GM18505 (cell line): Measurements from ENCODE around the gene CAVIN4.
A peak's percentile ranks its signal among the peaks of the same experiment; 100 is the strongest.

Experiments
- ATAC-seq: cut with Tn5 transposase; IDR thresholded peaks from one replicate; pipeline ENCODE4 v1.9.1; 2021; ENCODE audit not compliant: unreplicated experiment
- POLR2A ChIP-seq: IDR thresholded peaks from 4 replicates; pipeline ENCODE4 v1.6.1; 2011; ENCODE audit warnings: borderline replicate concordance; ENCODE audit not compliant: insufficient read depth, insufficient read length; ENCODE audit errors: extremely low read depth

The CAVIN4 gene

GRCh38 chr9:100598641-100599145, 20.8 kb downstream of the CAVIN4 start:
- TF ChIP-seq POLR2A = peak; percentile 45

GRCh38 chr9:100600521-100601079, 22.7 kb downstream of the CAVIN4 start:
- TF ChIP-seq POLR2A = no peak
- ATAC-seq = no peak

More at GRCh38 chr9:100598641-100599145, 20.8 kb downstream of the CAVIN4 start:
- ATAC-seq = peak; percentile 70

- peak; percentile 64 for ATAC-seq
- TF ChIP-seq POLR2A = no peak
Observed at GRCh38 chr9:100601216-100601615, 23.3 kb downstream of the CAVIN4 start.

GRCh38 chr9:100602342-100602801, 24.5 kb downstream of the CAVIN4 start:
- no peak for ATAC-seq
- TF ChIP-seq POLR2A = no peak

- ATAC-seq = no peak
- no peak for TF ChIP-seq POLR2A
Observed at GRCh38 chr9:100605405-100605804, 27.5 kb downstream of the CAVIN4 start.

GRCh38 chr9:100619194-100619593, 41.3 kb downstream of the CAVIN4 start:
- TF ChIP-seq POLR2A = no peak
- ATAC-seq = no peak

- no peak for TF ChIP-seq POLR2A
- no peak for ATAC-seq
Observed at GRCh38 chr9:100619665-100620064, 41.8 kb downstream of the CAVIN4 start.

GRCh38 chr9:100623969-100624368, 46.1 kb downstream of the CAVIN4 start:
- no peak for ATAC-seq
- no peak for TF ChIP-seq POLR2A

GRCh38 chr9:100626949-100627348, 49.1 kb downstream of the CAVIN4 start:
- TF ChIP-seq POLR2A = no peak
- ATAC-seq = no peak

GRCh38 chr9:100637787-100638186, 59.9 kb downstream of the CAVIN4 start:
- no peak for TF ChIP-seq POLR2A
- ATAC-seq = no peak
